Spleen (tissue), 7 donors: ENCODE data around the gene KCTD1.

Experiments
- POLR2A ChIP-seq, 3 donors: fragments of 450-650 bp; IDR thresholded peaks; one replicate each; pipeline ENCODE4 v1.5.1; 2017; ENCODE audit warnings: antibody characterized with exemption in 3 of 3, mild to moderate bottlenecking in 1 of 3
- POLR2AphosphoS5 ChIP-seq, 3 donors: sonication (generic); formaldehyde crosslinking; IDR thresholded peaks; one replicate each; pipeline ENCODE4 v1.5.1; 2017; ENCODE audit warnings: antibody characterized with exemption in 3 of 3
- TF ChIP-seq, protein P1 (sequence below), 11 experiments: fragments of 200-600 bp in 7 of 11; fragments of 450-650 bp in 4 of 11; sonication (generic) in 4 of 11; IDR thresholded peaks in 8 of 11; conservative IDR thresholded peaks in 3 of 11; 1 replicate in 7 of 11; 2 replicates in 4 of 11; pipeline versions ENCODE4 v1.4.0 to v1.8.0; 2016 to 2021; ENCODE audit warnings: antibody characterized with exemption in 11 of 11, inconsistent platforms in 4 of 11, mild to moderate bottlenecking in 1 of 11
- donor health status: DM: no; HTN: no; CAD: no; lungs with moderate emphysema.
- donor health status: DM: no; HTN: no; CAD: no.
- donor health status: DM: no; HTN: no; CAD: no.

DNA sequence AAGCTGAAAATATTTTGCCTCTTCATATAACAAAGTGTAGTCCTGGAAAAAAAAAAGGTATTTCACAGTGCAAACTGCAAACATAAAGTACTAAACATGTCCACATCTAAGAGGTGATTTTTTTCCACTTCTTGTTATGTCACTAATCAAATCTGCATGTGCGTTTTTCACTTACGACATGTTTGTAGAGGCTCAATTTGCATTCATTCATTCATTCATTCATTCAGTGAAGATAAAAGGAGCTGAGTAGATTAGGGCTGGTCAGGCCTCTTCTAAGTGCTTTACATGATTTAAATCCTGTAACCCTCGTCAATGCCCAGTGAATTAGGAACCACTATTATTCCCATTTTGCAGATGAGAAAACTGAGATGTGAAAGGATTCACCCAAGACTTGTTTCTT lies 88.5 kb downstream of the KCTD1 start:
- TF ChIP-seq, protein P1, sequence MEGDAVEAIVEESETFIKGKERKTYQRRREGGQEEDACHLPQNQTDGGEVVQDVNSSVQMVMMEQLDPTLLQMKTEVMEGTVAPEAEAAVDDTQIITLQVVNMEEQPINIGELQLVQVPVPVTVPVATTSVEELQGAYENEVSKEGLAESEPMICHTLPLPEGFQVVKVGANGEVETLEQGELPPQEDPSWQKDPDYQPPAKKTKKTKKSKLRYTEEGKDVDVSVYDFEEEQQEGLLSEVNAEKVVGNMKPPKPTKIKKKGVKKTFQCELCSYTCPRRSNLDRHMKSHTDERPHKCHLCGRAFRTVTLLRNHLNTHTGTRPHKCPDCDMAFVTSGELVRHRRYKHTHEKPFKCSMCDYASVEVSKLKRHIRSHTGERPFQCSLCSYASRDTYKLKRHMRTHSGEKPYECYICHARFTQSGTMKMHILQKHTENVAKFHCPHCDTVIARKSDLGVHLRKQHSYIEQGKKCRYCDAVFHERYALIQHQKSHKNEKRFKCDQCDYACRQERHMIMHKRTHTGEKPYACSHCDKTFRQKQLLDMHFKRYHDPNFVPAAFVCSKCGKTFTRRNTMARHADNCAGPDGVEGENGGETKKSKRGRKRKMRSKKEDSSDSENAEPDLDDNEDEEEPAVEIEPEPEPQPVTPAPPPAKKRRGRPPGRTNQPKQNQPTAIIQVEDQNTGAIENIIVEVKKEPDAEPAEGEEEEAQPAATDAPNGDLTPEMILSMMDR (IDR thresholded peaks at IDR 0.05 in 8 of 11, conservative IDR thresholded peaks at IDR 0.05 in 3 of 11), result no peak
- no peak for TF ChIP-seq POLR2A (IDR thresholded peaks at IDR 0.05)
- no peak for TF ChIP-seq POLR2AphosphoS5 (IDR thresholded peaks at IDR 0.05)
